Middle frontal gyrus (tissue), 1 donor: ENCODE data around the gene EYS.
"Not testable (repeated sequence)": the region's sequence is repeated elsewhere in the genome, so short reads cannot be mapped to it uniquely, and the experiment has no call there.

ENCODE experiments used
- DNase-seq: peaks from one replicate; pipeline ENCODE4 v3.0.0-alpha.2; 2015; ENCODE audit warnings: low spot score; ENCODE audit errors: extremely low spot score

Gene EYS

GRCh38 chr6:65469650-65470049, 237.4 kb downstream of the EYS start:
- DNase-seq, result peak; percentile 65

DNA sequence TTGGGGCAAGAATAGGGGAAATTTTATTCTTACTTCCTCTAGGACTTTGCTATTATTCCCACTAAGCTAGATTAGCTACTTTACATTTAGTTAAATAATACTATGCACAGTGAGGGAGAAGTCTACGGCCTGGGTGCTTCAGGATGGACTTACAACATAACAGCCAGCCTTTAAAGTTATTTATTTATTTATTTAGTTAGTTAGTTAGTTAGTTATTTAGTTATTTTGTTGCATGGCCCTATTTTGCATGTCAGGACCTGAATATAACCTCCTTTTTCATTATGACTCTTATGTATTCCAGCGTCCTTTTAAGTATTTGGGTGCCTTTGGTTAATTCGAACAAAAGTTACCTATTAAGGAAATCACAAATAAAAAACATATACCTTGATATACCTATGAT, 238.7 kb downstream of the EYS start:
- no peak for DNase-seq

DNA sequence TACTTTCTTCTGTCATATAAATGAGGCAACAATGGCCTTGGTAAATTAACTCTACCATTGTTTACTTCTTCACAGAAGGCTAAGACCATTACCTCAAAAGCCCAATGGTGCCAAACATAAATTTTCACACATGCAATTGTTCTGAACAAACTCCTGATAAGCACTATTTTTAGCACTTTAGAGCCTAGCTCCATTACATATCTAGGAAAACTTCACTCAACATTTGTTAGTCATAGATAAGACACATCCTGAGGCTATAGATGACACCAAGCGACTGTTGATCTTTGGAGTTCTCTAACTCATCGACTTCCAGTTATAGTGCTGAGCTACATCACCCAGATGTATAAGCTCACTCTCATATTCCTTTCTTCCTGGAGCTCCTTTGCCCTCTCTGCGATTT, 245.9 kb downstream of the EYS start:
- no peak for DNase-seq

GRCh38 chr6:65452333-65452732, 254.7 kb downstream of the EYS start:
- no peak for DNase-seq

GRCh38 chr6:65450451-65450850, 256.6 kb downstream of the EYS start:
- DNase-seq, result no peak

DNA sequence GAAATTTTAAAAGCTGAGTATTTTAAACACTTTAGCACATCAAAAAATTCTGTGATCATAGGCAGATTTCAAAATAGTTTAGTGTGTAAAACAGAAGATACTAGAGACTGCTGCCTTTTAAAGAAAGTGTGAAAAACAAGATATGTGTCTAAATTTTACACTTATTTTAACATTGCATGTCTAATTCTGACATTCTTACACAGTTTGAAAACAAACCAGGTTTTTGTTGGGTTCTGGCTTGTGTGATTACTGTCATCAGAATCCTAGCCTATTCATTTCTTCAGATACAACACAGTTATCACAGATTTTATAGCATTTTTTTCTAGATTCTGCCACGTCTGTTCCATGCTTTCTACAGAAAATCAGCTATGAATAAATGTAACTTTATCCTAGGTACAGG, 257.1 kb downstream of the EYS start:
- no peak for DNase-seq

DNA sequence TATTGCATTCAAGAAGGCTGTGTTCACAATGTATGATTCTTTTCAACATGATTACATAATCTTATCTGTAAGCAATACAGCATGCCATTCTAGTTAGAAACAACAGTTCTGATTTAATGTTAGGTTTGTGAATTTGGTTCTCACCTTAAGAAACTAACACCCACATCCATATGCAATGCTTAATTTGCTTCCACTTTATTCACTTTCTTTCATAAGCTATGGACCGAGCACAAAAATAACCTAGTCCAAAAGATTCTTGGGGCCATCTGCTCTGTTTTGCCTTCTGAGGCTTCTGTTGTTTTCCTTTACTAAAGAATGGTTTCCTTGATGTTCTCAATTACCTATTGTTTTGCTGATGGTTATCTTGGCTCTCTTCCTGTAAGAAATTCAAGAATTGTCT, 258.2 kb downstream of the EYS start:
- no peak for DNase-seq

DNA sequence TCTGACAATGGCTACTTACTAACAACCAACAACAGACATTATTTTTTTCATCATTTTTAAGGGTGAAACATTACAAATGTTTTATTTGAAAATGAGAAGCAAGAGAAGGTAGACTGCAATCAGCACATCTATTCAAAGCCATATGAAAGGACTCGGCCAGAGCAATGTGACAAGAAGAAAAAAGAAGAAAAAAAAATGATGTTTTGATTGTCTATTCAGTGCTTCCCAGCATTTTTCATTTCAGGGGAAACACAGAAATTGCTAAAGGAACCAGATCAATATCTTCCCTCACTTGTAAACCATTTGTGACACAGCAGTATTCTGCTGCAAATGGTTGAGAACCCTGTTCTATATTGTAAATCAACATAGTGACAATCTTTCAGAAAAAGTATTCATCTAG, 270.7 kb downstream of the EYS start:
- no peak for DNase-seq

DNA sequence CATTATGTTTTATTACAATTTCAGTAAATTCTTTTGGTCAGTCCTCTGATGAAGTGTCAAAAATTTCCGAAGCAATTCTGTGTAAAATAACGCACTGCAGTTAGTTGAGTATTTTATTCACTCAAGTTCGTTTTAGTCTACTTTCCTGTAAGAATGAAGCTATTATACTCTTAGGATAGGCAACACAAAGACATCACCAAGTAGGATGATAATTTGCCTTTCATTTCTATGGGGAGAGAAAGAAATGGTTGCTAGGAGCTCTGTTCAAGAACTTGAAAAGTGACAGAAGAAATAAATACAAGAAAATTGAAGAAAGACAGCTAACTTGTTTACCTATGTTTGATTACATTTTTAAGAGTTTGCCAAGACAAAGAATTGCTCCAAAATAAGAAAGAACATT, 290.4 kb downstream of the EYS start:
- DNase-seq, result no peak

DNA sequence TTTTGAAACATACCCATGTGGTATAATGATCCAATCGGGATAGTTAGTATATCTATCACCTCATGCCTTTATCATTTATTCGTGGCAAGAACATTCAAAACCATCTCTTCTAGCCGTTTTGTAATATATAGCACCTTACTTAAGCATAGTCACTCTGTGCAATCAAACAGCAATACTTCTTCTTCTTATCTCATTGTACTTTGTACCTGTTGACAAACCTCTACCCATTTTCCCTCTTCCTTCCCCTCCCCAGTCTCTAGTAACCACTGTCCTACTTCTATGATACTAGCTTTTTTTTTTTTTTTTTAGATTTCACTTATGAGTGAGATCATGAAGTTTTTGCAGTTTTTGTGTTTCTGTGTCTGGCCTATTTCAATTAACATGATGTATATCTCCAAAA, 296.7 kb downstream of the EYS start:
- no peak for DNase-seq

GRCh38 chr6:65402564-65402963, 304.5 kb downstream of the EYS start:
- no peak for DNase-seq

DNA sequence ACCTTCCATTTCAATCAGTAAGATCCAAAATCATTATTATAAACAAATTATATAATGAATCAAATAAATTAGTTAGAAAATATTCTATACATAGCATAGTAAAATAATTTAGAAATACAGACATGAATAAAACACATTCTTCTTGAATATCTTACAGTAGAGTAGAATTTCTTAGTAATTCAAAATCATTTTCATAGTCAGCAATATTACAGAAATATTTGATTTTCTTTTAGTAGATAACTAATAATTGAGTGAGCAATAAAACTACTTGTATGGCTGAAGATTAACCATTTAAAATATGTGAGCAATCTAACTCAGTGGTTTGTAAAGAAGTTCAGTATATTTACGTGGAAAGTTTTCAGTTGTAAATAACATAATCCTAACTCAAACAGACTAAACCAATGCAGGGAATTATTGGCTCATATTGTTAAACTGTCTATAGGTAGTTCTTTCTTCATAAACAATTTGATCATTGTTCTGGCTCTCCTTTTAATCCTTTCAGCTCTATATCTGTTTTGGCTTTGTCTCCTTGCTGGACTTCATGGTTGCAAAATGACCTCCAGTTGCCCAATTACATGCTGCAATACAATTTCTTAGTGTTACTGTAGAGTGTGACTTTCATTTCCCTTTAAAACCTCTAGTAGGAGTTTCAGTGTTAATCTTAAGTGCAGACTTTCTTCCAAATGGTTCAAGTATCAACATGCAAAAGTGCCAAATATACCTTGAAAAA, 307.5 kb downstream of the EYS start:
- no peak for DNase-seq

- no peak for DNase-seq
Measured at GRCh38 chr6:65398851-65399250, 308.2 kb downstream of the EYS start.

- DNase-seq, result no peak
Measured at GRCh38 chr6:65350530-65350929, 356.5 kb downstream of the EYS start.

- DNase-seq, result not testable (repeated sequence)
Measured at GRCh38 chr6:65302655-65303054, 404.4 kb downstream of the EYS start.

- no peak for DNase-seq
Measured at GRCh38 chr6:65299236-65299635, 407.8 kb downstream of the EYS start.

DNA sequence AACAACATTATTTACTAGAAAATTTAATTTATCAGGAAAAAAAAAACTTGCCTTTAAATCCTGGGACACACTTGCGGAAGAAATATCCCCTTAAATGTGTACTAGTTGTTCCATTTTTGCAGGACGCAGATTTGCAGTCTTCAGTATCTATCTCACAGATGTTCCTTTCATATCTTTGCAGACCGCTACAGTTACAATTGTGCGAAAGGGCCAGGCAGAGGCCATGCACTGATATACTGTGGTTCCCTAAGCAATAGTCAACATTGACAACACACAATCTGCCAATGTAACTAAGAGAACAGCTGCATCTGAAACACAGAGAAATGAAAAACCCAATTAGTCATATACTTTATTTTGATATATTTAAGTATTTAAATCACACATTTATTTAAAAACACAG, 411.2 kb downstream of the EYS start:
- no peak for DNase-seq

DNA sequence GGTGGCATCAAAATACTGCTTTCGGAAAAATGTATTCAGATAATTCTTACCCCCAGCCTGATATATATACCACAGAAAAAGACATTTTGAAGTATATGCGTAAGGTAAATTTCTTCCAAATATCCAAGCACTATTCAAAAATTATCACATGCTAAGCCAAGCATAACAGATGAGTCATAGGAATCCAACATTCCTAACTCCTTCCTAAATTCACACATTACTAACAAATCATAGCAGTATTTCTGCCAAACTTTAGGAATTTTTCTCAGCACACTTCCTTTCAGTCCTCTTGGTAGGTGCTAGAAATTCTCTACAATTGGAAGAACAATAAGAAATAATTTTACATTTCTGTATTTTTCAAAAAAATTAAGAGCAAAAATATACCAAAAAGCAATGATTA, 417.5 kb downstream of the EYS start:
- no peak for DNase-seq

GRCh38 chr6:65285275-65285674, 421.8 kb downstream of the EYS start:
- no peak for DNase-seq

GRCh38 chr6:65280060-65280459, 427.0 kb downstream of the EYS start:
- no peak for DNase-seq

GRCh38 chr6:65262241-65262640, 444.8 kb downstream of the EYS start:
- DNase-seq, result no peak

GRCh38 chr6:65259982-65260381, 447.0 kb downstream of the EYS start:
- DNase-seq, result no peak

DNA sequence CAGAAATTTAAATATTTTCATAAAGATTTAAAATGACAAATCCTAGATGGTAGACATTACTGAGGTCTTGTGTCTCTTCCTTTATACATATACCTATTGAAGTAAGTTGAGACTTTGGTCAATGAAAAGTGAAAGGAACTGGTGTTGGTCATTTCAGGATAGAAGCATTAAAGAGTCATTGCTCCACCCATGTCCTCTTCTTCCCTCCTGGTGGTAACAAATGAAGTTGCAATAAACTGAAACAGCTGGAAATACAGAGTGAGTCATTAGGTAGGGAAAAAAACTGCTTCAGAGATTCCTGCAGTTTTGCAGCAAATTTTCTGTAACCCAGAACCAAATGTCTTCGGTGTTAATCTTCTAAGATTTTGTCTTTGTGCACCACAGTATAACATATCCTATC, 448.0 kb downstream of the EYS start:
- no peak for DNase-seq

DNA sequence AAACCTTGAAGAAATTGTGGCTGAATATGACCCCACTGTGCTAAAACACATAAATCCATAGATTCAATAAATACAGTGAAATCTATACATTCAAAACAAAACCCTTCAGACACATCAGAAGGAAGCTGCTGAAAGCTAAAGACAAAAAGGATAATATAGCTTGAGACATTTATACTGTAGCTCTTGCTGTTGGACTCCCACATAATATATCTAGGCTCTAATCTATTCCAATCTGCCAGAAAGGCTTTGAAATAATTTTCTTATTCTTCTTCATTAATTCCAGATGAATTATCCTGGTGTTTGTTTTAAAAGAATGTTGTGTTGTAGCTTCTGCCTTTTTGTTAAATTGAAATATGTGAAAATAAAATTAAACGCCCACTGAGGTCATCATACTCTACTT, 454.0 kb downstream of the EYS start:
- DNase-seq, result no peak
